GM19025 (cell line): ENCODE results near the gene BRINP1.

ENCODE experiments used
- ATAC-seq: cut with Tn5 transposase; IDR thresholded peaks from one replicate; pipeline ENCODE4 v1.9.1; 2021; ENCODE audit warnings: mild to moderate bottlenecking, low read depth, moderate library complexity; ENCODE audit not compliant: unreplicated experiment

BRINP1 gene

GRCh38 chr9:119154527-119154926 lies 214.7 kb downstream of the BRINP1 start:
- no peak for ATAC-seq

- no peak for ATAC-seq
Observed at GRCh38 chr9:119153402-119153801, 215.8 kb downstream of the BRINP1 start.

GRCh38 chr9:119148855-119149254 lies 220.4 kb downstream of the BRINP1 start:
- ATAC-seq, result no peak

GRCh38 chr9:119137479-119137878 lies 231.8 kb downstream of the BRINP1 start:
- no peak for ATAC-seq

GRCh38 chr9:119126040-119126439 lies 243.2 kb downstream of the BRINP1 start:
- no peak for ATAC-seq

- ATAC-seq, result no peak
Observed at GRCh38 chr9:119121899-119122298, 247.3 kb downstream of the BRINP1 start.

- no peak for ATAC-seq
Observed at GRCh38 chr9:119117409-119117808, 251.8 kb downstream of the BRINP1 start.
